HEK293 (cell line): Measurements from ENCODE around the gene MXRA8.

ENCODE experiments used
- EGR2 ChIP-seq: fragments of 450-650 bp; formaldehyde crosslinking; IDR thresholded peaks from 2 replicates; pipeline ENCODE4 v1.5.1; 2016; ENCODE audit warnings: low read depth, missing biosample characterization, missing genetic modification characterization
- HOXA7 ChIP-seq: sonication (generic); formaldehyde crosslinking; IDR thresholded peaks from 2 replicates; pipeline ENCODE4 v1.8.1; 2022; ENCODE audit warnings: missing genetic modification reagents, borderline replicate concordance
- IKZF3 ChIP-seq: fragments of 450-650 bp; IDR thresholded peaks from 2 replicates; pipeline ENCODE4 v1.5.0; 2018; ENCODE audit warnings: missing biosample characterization, mild to moderate bottlenecking, missing genetic modification characterization, moderate library complexity
- KLF7 ChIP-seq: fragments of 450-650 bp; formaldehyde crosslinking; IDR thresholded peaks from 2 replicates; pipeline ENCODE4 v1.5.1; 2016; ENCODE audit warnings: missing biosample characterization, missing genetic modification characterization, borderline replicate concordance
- PRDM10 ChIP-seq: fragments of 450-650 bp; formaldehyde crosslinking; IDR thresholded peaks from 2 replicates; pipeline ENCODE4 v1.5.1; 2016; ENCODE audit warnings: missing biosample characterization, missing genetic modification characterization
- REPIN1 ChIP-seq: fragments of 450-650 bp; formaldehyde crosslinking; IDR thresholded peaks from 2 replicates; pipeline ENCODE4 v1.5.1; 2017; ENCODE audit warnings: missing biosample characterization, missing genetic modification characterization, low read depth
- REST ChIP-seq: fragments of 450-650 bp; formaldehyde crosslinking; IDR thresholded peaks from 2 replicates; pipeline ENCODE4 v1.5.1; 2016; ENCODE audit warnings: missing biosample characterization, missing genetic modification characterization
- SP7 ChIP-seq: fragments of 450-650 bp; formaldehyde crosslinking; IDR thresholded peaks from 2 replicates; pipeline ENCODE4 v1.5.1; 2016; ENCODE audit warnings: missing biosample characterization, missing genetic modification characterization
- ZBTB1 ChIP-seq: fragments of 450-650 bp; formaldehyde crosslinking; IDR thresholded peaks from 2 replicates; pipeline ENCODE4 v1.5.1; 2016; ENCODE audit warnings: missing biosample characterization, missing genetic modification characterization
- ZIC2 ChIP-seq: fragments of 450-650 bp; formaldehyde crosslinking; IDR thresholded peaks from 2 replicates; pipeline ENCODE4 v1.5.1; 2016; ENCODE audit warnings: missing biosample characterization, missing genetic modification characterization
- ZNF138 ChIP-seq: fragments of 450-650 bp; formaldehyde crosslinking; IDR thresholded peaks from 2 replicates; pipeline ENCODE4 v1.5.1; 2016; ENCODE audit warnings: missing biosample characterization, missing genetic modification characterization, borderline replicate concordance
- ZNF18 ChIP-seq: fragments of 450-650 bp; formaldehyde crosslinking; IDR thresholded peaks from 2 replicates; pipeline ENCODE4 v1.5.1; 2016; ENCODE audit warnings: missing biosample characterization, missing genetic modification characterization
- ZNF2 ChIP-seq: fragments of 450-650 bp; formaldehyde crosslinking; IDR thresholded peaks from 2 replicates; pipeline ENCODE4 v1.5.1; 2016; ENCODE audit warnings: missing biosample characterization, missing genetic modification characterization
- ZNF350 ChIP-seq: fragments of 450-650 bp; formaldehyde crosslinking; IDR thresholded peaks from 2 replicates; pipeline ENCODE4 v1.5.0; 2017; ENCODE audit warnings: missing biosample characterization, mild to moderate bottlenecking, missing genetic modification characterization
- ZNF473 ChIP-seq: fragments of 450-650 bp; formaldehyde crosslinking; IDR thresholded peaks from 2 replicates; pipeline ENCODE4 v1.5.1; 2017; ENCODE audit warnings: missing biosample characterization, missing genetic modification characterization
- ZNF514 ChIP-seq: fragments of 450-650 bp; formaldehyde crosslinking; IDR thresholded peaks from 2 replicates; pipeline ENCODE4 v1.5.1; 2016; ENCODE audit warnings: missing biosample characterization, missing genetic modification characterization
- ZNF518A ChIP-seq: fragments of 450-650 bp; formaldehyde crosslinking; conservative IDR thresholded peaks from 2 replicates; pipeline ENCODE4 v1.5.1; 2016; ENCODE audit warnings: low read depth, missing biosample characterization, missing genetic modification characterization
- ZNF529 ChIP-seq: fragments of 450-650 bp; formaldehyde crosslinking; IDR thresholded peaks from 2 replicates; pipeline ENCODE4 v1.5.1; 2017; ENCODE audit warnings: missing genetic modification characterization, missing biosample characterization; ENCODE audit not compliant: insufficient replicate concordance
- ZNF654 ChIP-seq: fragments of 450-650 bp; formaldehyde crosslinking; IDR thresholded peaks from 2 replicates; pipeline ENCODE4 v1.5.1; 2016; ENCODE audit warnings: low read depth, missing biosample characterization, missing genetic modification characterization
- ZNF658 ChIP-seq: fragments of 450-650 bp; formaldehyde crosslinking; IDR thresholded peaks from 2 replicates; pipeline ENCODE4; 2016; ENCODE audit warnings: missing biosample characterization, missing genetic modification characterization
- ZNF777 ChIP-seq: fragments of 450-650 bp; formaldehyde crosslinking; IDR thresholded peaks from 2 replicates; pipeline ENCODE4 v1.5.1; 2017; ENCODE audit warnings: missing biosample characterization, missing genetic modification characterization, borderline replicate concordance
- ZSCAN18 ChIP-seq: fragments of 450-650 bp; formaldehyde crosslinking; IDR thresholded peaks from 2 replicates; pipeline ENCODE4 v1.5.1; 2016; ENCODE audit warnings: missing biosample characterization, missing genetic modification characterization
- ZXDB ChIP-seq: fragments of 450-650 bp; formaldehyde crosslinking; IDR thresholded peaks from 2 replicates; pipeline ENCODE4 v1.5.1; 2016; ENCODE audit warnings: missing biosample characterization, missing genetic modification characterization

MXRA8 gene

GRCh38 chr1:1318131-1318652 lies 40.2 kb downstream of the MXRA8 start (continued):
- TF ChIP-seq ZNF518A (tag by site-specific recombination) = no peak
- no peak; the same call in 1 of the 2 replicates for TF ChIP-seq ZBTB1
- TF ChIP-seq ZNF18 (tag by site-specific recombination) = peak; percentile 68
- no peak for TF ChIP-seq ZNF658
- TF ChIP-seq ZSCAN18 (tag by site-specific recombination) = no peak
- TF ChIP-seq REST (tag by site-specific recombination) = no peak
- TF ChIP-seq ZIC2 = no peak
- peak; percentile 74 for TF ChIP-seq IKZF3 (tag by site-specific recombination)
- TF ChIP-seq ZNF514 (tag by site-specific recombination) = no peak
- TF ChIP-seq ZNF2 (tag by site-specific recombination) = no peak
- no peak for TF ChIP-seq ZNF654 (tag by site-specific recombination)
- TF ChIP-seq SP7 (tag by site-specific recombination) = peak; percentile 87
- no peak for TF ChIP-seq HOXA7
- peak; percentile 39; the same call in 1 of the 2 replicates for TF ChIP-seq EGR2 (tag by site-specific recombination)
- peak; percentile 35; the same call in 1 of the 2 replicates for TF ChIP-seq KLF7
- TF ChIP-seq REPIN1 = no peak
- no peak for TF ChIP-seq ZNF350 (tag by site-specific recombination)
- TF ChIP-seq ZNF777 (tag by site-specific recombination) = no peak
- peak; percentile 47; the same call in 1 of the 2 replicates for TF ChIP-seq PRDM10 (tag by site-specific recombination)
- TF ChIP-seq ZNF138 (tag by site-specific recombination) = no peak
- no peak for TF ChIP-seq ZNF529 (tag by site-specific recombination)
- TF ChIP-seq ZXDB (tag by site-specific recombination) = peak; percentile 38; the same call in 1 of the 2 replicates
- no peak for TF ChIP-seq ZNF473 (tag by site-specific recombination)
